GM19467 (cell line): ENCODE measurements around the gene PDE4B.
A peak's percentile ranks its signal among the peaks of the same experiment; 100 is the strongest.

Source experiments
- ATAC-seq: cut with Tn5 transposase; IDR thresholded peaks from one replicate; pipeline ENCODE4 v1.9.1; 2021; ENCODE audit warnings: mild to moderate bottlenecking, moderate library complexity; ENCODE audit not compliant: unreplicated experiment

PDE4B gene

GRCh38 chr1:66220477-66220876 lies 427.8 kb downstream of the PDE4B start:
- ATAC-seq: no peak

GRCh38 chr1:66223681-66224080 lies 431.0 kb downstream of the PDE4B start:
- ATAC-seq: no peak

GRCh38 chr1:66226985-66227384 lies 434.3 kb downstream of the PDE4B start:
- no peak for ATAC-seq

GRCh38 chr1:66227966-66228365 lies 435.3 kb downstream of the PDE4B start:
- ATAC-seq: no peak

GRCh38 chr1:66231217-66231616 lies 438.5 kb downstream of the PDE4B start:
- ATAC-seq: no peak

- no peak for ATAC-seq
Measured at GRCh38 chr1:66231681-66232463, 439.2 kb downstream of the PDE4B start.

- ATAC-seq: no peak
Measured at GRCh38 chr1:66237042-66237441, 444.3 kb downstream of the PDE4B start.

- ATAC-seq: no peak
Measured at GRCh38 chr1:66237722-66238479, 445.2 kb downstream of the PDE4B start.

- ATAC-seq: no peak
Measured at GRCh38 chr1:66239834-66240233, 447.1 kb downstream of the PDE4B start.

GRCh38 chr1:66240491-66241484 lies 448.1 kb downstream of the PDE4B start:
- no peak for ATAC-seq

- peak; percentile 70 for ATAC-seq
Measured at GRCh38 chr1:66242646-66243547, 450.2 kb downstream of the PDE4B start.

GRCh38 chr1:66243548-66244130 lies 450.9 kb downstream of the PDE4B start:
- ATAC-seq: no peak

- no peak for ATAC-seq
Measured at GRCh38 chr1:66244429-66244828, 451.7 kb downstream of the PDE4B start.

- no peak for ATAC-seq
Measured at GRCh38 chr1:66245691-66246090, 453.0 kb downstream of the PDE4B start.

- no peak for ATAC-seq
Measured at GRCh38 chr1:66246351-66247269, 453.9 kb downstream of the PDE4B start.

- ATAC-seq: peak; percentile 57
Measured at GRCh38 chr1:66247415-66248208, 454.9 kb downstream of the PDE4B start.

GRCh38 chr1:66248257-66248656 lies 455.6 kb downstream of the PDE4B start:
- no peak for ATAC-seq

- no peak for ATAC-seq
Measured at GRCh38 chr1:66248746-66249145, 456.1 kb downstream of the PDE4B start.
